GM12801 (cell line): Measurements from ENCODE around the gene PRICKLE2.

ENCODE experiments used
- TF ChIP-seq, protein P1 (sequence below): IDR thresholded peaks from one replicate; pipeline ENCODE4 v1.5.1; 2011; ENCODE audit warnings: control low read depth; ENCODE audit not compliant: insufficient read length; ENCODE audit errors: extremely low read depth

PRICKLE2 gene

DNA sequence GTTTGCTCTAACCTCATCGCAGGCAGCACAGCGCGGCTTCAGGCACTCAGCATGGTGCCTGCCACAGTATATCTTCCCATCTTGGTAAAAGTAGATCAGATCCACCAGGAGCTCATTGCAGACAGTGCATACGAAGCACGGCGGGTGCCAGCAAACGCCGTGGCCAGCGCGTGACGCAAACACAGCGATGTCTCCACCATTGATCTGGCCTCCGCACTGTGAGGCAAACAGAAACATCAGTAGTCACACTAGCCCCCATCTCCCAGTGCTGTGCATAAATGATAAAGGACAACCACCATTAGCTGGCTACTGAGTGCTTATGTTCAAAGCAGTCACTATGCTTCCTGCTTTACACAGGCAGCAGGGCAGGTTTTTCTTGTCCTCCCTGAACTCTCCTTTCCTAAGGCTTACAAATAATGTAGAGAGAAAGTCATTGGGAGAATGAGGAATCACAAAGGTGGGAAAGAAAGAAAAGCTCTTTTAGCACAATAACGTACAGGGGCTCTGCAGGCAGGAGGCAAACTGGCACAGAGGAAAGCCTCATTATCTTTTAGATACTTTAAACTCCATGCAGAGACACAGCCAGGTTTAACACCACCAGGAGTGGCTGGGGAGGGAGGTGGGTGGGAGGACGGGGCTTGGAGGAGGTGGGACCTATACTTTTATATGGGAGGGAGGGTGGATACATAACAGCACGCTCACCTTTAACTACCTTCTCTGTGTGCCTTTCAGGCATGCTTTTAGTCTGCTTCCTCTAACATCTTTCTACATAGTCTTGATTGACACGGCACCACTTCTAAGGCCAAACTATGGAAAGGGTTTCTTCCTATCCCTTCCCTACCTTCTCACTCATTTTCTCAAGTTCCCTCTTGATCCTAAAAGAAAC lies 67.9 kb downstream of the PRICKLE2 start:
- TF ChIP-seq, protein P1, sequence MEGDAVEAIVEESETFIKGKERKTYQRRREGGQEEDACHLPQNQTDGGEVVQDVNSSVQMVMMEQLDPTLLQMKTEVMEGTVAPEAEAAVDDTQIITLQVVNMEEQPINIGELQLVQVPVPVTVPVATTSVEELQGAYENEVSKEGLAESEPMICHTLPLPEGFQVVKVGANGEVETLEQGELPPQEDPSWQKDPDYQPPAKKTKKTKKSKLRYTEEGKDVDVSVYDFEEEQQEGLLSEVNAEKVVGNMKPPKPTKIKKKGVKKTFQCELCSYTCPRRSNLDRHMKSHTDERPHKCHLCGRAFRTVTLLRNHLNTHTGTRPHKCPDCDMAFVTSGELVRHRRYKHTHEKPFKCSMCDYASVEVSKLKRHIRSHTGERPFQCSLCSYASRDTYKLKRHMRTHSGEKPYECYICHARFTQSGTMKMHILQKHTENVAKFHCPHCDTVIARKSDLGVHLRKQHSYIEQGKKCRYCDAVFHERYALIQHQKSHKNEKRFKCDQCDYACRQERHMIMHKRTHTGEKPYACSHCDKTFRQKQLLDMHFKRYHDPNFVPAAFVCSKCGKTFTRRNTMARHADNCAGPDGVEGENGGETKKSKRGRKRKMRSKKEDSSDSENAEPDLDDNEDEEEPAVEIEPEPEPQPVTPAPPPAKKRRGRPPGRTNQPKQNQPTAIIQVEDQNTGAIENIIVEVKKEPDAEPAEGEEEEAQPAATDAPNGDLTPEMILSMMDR, result no peak

DNA sequence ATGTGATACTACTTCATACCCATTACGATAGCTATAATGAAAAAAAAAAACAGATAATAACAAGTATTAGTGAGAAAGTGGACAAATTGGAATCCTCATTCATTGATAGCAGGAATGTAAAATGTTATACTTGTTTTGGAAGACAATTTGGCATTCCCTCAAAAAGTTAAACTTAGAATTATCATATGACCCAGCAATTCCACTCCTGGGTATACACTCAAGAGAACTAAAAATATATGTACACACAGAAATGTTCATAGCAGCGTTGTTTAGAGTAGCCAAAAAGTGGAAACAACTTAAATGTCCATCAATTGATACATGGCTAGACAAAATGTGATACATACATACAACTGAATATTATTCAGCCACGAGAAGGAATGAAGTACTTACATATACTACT lies 69.9 kb downstream of the PRICKLE2 start:
- TF ChIP-seq, protein P1, result no peak

DNA sequence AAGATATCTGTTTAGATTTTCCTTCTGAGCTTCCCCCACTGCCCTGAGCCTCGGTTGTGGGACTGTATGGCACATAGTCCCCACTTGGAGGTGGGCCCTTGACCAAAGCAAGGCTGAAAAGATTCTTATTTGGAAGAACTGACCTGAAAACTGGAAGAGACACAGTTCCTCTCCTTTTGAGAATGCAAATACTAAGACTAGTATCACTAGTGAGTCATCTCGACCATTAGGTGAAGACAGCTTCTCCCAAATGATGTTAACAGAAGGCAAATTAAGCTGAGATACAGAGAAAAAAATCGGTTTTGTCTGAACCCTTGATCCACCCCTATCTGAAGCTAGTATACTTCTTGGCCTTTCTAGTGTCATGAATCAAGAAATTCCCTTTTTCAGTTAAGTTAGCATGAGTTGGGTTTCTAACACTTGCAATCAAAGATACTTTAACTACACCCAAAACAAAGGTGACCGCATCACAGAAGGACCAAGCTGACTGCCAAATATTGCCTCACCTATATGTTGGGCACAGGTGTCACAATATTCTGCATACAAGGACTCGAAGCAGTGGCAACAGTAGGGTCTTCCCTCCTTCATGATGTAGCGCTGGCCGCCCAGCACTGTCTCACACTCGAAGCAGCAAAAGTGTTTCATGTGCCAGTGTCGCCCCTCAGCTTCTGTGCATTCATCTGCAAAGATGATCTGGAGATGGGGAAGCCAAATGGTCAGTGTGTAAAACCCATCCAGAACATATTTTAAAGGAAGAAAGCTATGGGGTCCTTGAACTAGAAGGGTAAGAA lies 72.4 kb downstream of the PRICKLE2 start:
- TF ChIP-seq, protein P1, result no peak

DNA sequence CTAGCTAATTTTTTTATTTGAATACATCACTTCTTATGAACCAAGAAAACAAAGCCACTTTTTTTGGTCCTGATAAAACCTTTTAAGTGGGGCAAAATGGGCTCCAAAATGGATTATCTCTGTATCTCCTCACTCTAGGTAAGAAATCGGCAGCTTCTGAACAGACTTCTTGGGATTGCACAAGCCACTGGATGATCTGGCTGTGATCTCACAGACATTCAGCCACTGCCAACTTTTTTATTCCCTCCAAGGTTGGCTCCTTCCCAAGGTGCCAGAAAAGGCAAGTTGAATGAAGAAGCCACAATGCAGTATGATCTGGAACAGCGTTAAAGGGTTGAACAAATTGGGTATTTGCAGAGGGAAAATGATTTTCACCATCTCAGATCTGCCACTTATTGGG lies 73.2 kb downstream of the PRICKLE2 start:
- TF ChIP-seq, protein P1, result no peak

DNA sequence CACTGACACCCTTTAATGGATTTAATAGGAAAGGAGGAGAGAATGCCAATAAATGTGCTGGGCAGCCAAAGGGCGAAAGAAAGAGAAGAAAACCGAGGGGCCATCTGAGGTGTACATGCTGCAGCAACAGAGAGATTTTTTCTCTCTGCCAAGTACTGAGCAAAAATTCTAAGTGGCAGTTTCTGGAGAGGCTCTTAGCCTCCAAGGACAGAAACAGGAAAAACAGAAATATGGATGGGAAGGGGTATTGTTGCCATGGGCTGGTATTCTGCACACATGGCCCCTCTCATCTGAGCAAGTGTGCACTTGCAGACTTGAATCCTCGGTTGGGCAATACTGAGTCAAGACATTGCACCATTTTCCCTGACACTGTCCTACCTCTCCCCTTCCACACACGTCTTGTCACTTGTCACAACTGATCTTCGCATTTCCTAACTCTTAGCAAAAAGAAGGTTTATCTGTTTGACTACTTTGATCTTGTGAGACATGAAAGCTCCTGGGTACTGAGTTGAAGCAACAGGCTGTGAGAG lies 73.9 kb downstream of the PRICKLE2 start:
- TF ChIP-seq, protein P1, result no peak

DNA sequence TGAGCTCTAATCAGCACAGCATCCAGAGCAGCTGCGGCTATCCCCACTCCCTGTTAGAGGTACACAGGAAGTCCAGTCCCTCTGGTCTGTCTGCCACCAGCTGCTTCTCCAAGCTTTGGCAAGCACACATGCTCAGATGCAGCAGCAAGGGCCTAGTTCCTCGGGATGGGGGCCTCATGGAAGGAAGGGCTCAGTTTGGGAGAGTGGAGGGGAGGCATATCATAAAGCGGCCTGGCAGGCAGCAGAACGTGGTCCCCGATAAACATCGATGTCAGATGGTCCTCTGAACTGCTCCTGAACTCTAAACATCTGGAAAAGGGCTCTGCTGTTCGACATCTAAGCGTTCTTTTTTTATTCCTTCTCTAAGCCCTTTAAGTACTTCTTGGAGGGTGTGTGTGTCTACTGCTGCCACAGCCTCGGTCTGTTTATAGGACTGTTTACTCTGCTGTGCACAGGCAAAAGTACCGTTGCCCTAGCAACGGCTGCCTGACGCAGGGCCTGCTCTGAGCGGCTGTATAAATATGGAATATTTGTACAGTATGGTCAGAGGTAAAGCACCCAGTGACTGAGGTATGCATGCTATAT lies 74.6 kb downstream of the PRICKLE2 start:
- TF ChIP-seq, protein P1, result no peak

DNA sequence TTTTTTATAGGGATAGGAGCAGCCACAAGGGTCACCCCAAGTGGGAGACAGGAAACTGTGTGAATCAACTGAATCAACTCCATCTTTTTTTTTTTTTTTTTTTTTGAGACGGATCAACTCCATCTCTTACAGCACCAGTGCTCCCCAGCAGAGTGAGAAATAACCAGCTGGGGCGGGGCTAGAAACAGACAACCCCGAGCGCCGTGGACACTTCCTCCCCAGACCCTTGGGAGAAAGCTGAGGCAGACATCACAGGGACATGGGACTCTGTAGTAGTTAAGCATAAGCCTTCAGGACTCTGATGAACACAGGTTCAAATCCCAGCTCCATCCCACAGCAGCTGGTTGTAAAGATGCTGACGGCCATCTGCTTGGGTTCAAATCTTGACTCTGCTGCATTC lies 75.4 kb downstream of the PRICKLE2 start:
- TF ChIP-seq, protein P1, result no peak
